ENCODE data around the gene GCSAM. TPM values are rescaled to one million over a fixed set of nuclear protein-coding genes. Genes with fewer than 3 reads are reported as not detected.
"Not testable (repeated sequence)": the region's sequence is repeated elsewhere in the genome, so short reads cannot be mapped to it uniquely, and the experiment has no call there.

The GCSAM gene
- total RNA-seq, 2 donors from 2014 or later = 0.49 TPM; not detected in 1

DNA sequence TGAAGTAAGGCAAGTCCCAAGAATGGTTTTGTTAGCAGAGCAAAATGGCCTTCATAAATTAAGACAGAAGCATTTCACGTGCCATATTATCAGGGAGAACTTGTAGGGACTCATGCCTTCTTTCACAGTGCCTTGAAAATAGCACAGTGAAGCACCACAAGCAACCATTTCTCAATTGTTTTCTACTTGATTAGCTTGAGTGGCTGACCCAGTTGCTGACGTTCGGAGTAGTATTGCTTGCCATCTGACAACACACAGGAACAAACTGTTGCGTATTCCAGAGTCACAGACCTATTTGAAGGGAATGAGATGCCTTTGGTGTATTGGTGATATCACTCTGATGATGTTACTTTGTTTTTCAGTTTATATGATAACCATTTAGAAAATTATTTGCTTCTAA lies 49.8 kb downstream of the GCSAM start:
- Histone ChIP-seq H3K4me1 (ENCODE audit: control insufficient read depth in 1 of 2, low read depth in 2 of 2) (peaks cover 6 to 12% of the 10 kb centered on the region in 2 donors), H3K9me3 (no peaks in the 10 kb centered on the region), H3K27me3 (replicated peaks; ENCODE audit: insufficient read depth) (no peaks in the 10 kb centered on the region), H3K27ac (no peak overlapping the region), H3K36me3 (no peaks in the 10 kb centered on the region), H3K4me3 (no peak overlapping the region)
- TF ChIP-seq, protein P1, sequence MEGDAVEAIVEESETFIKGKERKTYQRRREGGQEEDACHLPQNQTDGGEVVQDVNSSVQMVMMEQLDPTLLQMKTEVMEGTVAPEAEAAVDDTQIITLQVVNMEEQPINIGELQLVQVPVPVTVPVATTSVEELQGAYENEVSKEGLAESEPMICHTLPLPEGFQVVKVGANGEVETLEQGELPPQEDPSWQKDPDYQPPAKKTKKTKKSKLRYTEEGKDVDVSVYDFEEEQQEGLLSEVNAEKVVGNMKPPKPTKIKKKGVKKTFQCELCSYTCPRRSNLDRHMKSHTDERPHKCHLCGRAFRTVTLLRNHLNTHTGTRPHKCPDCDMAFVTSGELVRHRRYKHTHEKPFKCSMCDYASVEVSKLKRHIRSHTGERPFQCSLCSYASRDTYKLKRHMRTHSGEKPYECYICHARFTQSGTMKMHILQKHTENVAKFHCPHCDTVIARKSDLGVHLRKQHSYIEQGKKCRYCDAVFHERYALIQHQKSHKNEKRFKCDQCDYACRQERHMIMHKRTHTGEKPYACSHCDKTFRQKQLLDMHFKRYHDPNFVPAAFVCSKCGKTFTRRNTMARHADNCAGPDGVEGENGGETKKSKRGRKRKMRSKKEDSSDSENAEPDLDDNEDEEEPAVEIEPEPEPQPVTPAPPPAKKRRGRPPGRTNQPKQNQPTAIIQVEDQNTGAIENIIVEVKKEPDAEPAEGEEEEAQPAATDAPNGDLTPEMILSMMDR (IDR thresholded peaks at IDR 0.05) = no peak
- no peak for DNase-seq (ENCODE audit: low spot score)
- ATAC-seq (ENCODE audit: insufficient number of reproducible peaks, low FRiP score, low read depth) = no peak

DNA sequence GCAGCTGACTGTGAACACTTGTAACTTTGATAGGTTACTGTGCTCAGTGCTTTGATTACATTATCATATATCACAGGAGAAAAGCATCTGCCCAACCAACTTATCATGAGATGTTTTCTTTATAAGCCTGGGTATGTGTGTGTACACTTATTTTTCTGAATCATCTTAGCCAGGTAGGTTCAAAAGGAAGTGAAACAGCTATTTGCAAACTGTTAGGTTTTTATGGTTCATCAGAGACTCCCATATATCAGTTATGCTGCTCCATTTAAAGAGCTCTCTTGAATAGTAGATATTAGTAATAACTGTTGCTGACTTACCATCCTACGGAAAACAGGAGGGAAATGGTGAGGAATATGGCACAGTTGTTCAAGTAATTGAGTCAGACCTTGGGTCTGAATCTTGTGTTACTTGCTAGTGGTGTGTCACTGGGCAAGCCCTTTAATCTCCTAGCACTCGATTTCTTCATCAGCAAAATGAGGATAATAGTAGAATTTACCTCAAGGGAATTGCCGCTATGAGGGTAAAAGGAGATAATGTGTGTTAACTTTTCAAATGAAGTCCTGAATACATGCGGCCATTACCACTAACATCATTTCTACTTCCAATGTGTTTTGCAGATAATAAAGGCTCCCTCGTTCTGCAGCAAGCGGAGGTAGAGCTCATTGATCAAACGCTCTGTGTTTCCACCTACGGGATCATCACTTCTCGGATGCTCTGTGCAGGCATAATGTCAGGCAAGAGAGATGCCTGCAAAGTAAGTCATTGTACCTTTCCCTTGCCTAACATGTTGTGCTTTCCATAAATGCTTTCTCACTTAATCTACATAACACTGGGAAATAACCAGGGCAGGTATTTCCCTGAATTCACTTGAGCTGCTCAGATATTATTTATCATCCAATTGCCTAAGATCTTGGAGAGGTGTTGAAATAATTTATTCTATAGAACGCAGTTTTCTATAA lies 54.6 kb downstream of the GCSAM start:
- ATAC-seq (ENCODE audit: insufficient number of reproducible peaks, low FRiP score, low read depth) (no peak), DNase-seq (ENCODE audit: low spot score) (no peak)
- TF ChIP-seq, protein P1 (IDR thresholded peaks at IDR 0.05) = no peak
- H3K4me1 ChIP-seq (ENCODE audit: control insufficient read depth in 1 of 2, low read depth in 2 of 2) = peaks cover 5 to 16% of the 10 kb centered on the region in 2 donors
- H3K27me3 ChIP-seq (replicated peaks; ENCODE audit: insufficient read depth) = no peaks in the 10 kb centered on the region
- H3K4me3 ChIP-seq = no peak overlapping the region
- no peaks in the 10 kb centered on the region for H3K9me3 ChIP-seq
- H3K36me3 ChIP-seq = no peaks in the 10 kb centered on the region
- H3K27ac ChIP-seq = no peak overlapping the region

DNA sequence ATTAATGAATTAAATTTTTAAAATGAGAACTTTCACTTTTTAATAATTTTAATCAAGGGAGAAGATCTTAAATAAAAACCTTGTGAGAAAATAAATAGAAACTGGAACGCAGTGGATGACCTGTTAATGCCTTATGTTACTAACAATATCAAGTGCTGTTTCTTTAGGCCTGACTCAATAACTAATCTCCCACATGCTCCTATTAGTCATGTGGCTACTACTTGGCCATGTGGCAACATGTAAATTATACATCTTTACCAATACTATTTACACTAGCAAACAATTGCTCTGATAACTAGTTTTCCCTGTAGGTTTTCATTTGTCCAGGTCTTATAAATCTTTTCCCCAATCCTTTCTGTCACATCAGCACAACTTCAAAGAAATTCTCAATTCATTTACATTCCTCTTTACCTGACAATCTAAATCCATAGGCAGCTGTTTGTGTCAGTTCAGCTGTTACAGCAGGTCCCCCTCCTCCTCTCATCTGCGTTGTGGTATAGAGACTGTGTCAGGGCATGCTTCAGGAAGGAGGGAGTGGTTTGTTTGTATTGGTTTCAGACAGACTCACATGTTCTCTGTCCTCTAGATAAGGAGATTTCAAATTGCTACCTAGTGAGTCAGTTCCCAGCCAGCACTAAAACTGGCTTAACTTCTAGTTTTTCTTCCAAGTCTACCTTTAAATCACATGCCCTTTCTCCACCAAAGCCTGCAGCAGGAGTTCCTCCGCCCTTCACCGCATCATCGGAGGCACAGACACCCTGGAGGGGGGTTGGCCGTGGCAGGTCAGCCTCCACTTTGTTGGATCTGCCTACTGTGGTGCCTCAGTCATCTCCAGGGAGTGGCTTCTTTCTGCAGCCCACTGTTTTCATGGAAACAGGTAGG lies 58.2 kb downstream of the GCSAM start:
- H3K4me3 ChIP-seq = no peak overlapping the region
- TF ChIP-seq, protein P1 (IDR thresholded peaks at IDR 0.05) = no peak
- H3K27me3 ChIP-seq (replicated peaks; ENCODE audit: insufficient read depth) = no peaks in the 10 kb centered on the region
- no peaks in the 10 kb centered on the region for H3K9me3 ChIP-seq
- ATAC-seq (ENCODE audit: insufficient number of reproducible peaks, low FRiP score, low read depth) = peak; percentile 36
- no peak for DNase-seq (ENCODE audit: low spot score)
- H3K27ac ChIP-seq = peak overlapping the region in 1 of 2 donors; percentile 29
- H3K36me3 ChIP-seq = no peaks in the 10 kb centered on the region
- peaks cover 5 to 16% of the 10 kb centered on the region in 2 donors for H3K4me1 ChIP-seq (ENCODE audit: control insufficient read depth in 1 of 2, low read depth in 2 of 2)

DNA sequence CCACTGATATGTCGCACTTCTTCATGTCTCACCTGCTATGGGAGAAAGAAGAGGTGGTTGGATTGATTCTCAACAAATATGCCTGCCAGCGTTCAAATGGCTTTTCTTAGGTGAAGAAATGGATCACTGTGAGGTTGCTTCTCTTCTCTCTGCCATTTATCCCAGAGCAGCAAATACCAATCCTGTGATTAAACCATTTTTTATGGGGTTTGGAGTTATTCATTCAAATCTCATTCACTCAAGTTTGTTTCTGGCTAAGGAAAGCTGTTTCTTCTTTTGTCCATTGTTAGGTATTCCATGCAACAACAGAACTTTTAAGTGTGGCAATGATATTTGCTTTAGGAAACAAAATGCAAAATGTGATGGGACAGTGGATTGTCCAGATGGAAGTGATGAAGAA lies 59.0 kb downstream of the GCSAM start:
- TF ChIP-seq, protein P1 (IDR thresholded peaks at IDR 0.05) = no peak
- Histone ChIP-seq H3K27ac (no peak overlapping the region), H3K36me3 (no peaks in the 10 kb centered on the region), H3K4me3 (no peak overlapping the region), H3K9me3 (no peaks in the 10 kb centered on the region), H3K4me1 (ENCODE audit: control insufficient read depth in 1 of 2, low read depth in 2 of 2) (peaks cover 5 to 16% of the 10 kb centered on the region in 2 donors), H3K27me3 (replicated peaks; ENCODE audit: insufficient read depth) (no peaks in the 10 kb centered on the region)
- ATAC-seq (ENCODE audit: insufficient number of reproducible peaks, low FRiP score, low read depth) (no peak), DNase-seq (ENCODE audit: low spot score) (no peak)

DNA sequence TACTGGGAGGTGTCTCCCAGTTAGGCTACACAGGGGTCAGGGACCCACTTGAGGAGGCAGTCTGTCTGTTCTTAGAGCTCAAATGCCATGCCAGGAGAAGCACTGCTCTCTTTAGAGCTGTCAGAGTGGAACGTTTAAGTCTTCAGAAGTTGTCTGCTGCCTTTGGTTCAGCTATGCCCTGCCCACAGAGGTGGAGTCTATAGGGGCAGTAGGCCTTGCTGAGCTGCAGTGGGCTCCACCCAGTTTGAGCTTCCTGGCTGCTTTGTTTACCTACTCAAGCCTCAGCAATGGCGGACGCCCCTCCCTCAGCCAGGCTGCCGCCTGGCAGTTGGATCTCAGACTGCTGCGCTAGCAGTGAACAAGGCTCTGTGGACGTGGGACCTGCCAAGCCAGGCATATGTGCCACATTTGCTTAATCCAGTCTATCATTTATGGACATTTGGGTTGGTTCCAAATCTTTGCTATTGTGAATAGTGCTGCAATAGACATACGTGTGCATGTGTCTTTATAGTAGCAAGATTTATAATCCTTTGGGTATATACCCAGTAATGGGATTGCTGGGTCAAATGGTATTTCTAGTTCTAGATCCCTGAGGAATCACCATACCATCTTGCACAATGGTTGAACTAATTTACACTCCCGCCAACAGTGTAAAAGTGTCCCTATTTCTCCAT lies 60.5 kb downstream of the GCSAM start:
- H3K27me3 ChIP-seq (replicated peaks; ENCODE audit: insufficient read depth); H3K27ac ChIP-seq; H3K36me3 ChIP-seq; H3K9me3 ChIP-seq; DNase-seq (ENCODE audit: low spot score); H3K4me3 ChIP-seq; ATAC-seq (ENCODE audit: insufficient number of reproducible peaks, low FRiP score, low read depth): not testable (repeated sequence)
- H3K4me1 ChIP-seq (ENCODE audit: control insufficient read depth in 1 of 2, low read depth in 2 of 2) = peaks cover 5 to 16% of the 10 kb centered on the region in 2 donors

Other genes starting within 250 kb of the GCSAM start
- 10 to 100 TPM in 1 of 2 donors, 1 to 10 TPM in 1; 9.6 to 13.2 TPM for gene ABHD10, start 154.2 kb downstream of the GCSAM start, total RNA-seq
- gene TAGLN3, start 134.3 kb downstream of the GCSAM start, total RNA-seq = not detected
- gene TMPRSS7, start 98.5 kb downstream of the GCSAM start, total RNA-seq = not detected
- gene C3orf52, start 46.9 kb downstream of the GCSAM start, total RNA-seq = 10 to 100 TPM in 1 of 2 donors, 1 to 10 TPM in 1; 8.8 to 19.6 TPM
- not detected for gene SLC9C1, start 161.0 kb upstream of the GCSAM start, total RNA-seq
- 10 to 100 TPM; 22.5 to 42.2 TPM for gene CD200, start 199.9 kb upstream of the GCSAM start, total RNA-seq

Measured in thoracic aorta (tissue), 2 donors.